ENCODE measurements around the gene SULT1E1.
"Not testable (repeated sequence)": the region's sequence is repeated elsewhere in the genome, so short reads cannot be mapped to it uniquely, and the experiment has no call there.

SULT1E1 gene

GRCh38 chr4:69829678-69830077 lies 30.3 kb downstream of the SULT1E1 start:
- peaks cover 11% of the 10 kb centered on the region; the same call in 1 of the 2 replicates for H3K4me1 ChIP-seq (ENCODE audit: control insufficient read depth, insufficient read depth, low read length)
- H3K9me3 ChIP-seq (ENCODE audit: control insufficient read depth, insufficient read depth, low read length), result no peaks in the 10 kb centered on the region
- H3K27ac ChIP-seq (ENCODE audit: low read depth, low read length), result no peak overlapping the region

GRCh38 chr4:69828828-69829227 lies 31.1 kb downstream of the SULT1E1 start:
- no peaks in the 10 kb centered on the region for H3K9me3 ChIP-seq (ENCODE audit: control insufficient read depth, insufficient read depth, low read length)
- no peak overlapping the region for H3K9ac ChIP-seq (ENCODE audit: low read depth, low read length)
- H3K27ac ChIP-seq (ENCODE audit: low read depth, low read length), result no peak overlapping the region
- H3K4me3 ChIP-seq (ENCODE audit: low read depth, low read length), result no peak overlapping the region
- H3K4me1 ChIP-seq (ENCODE audit: control insufficient read depth, insufficient read depth, low read length), result peaks cover 11% of the 10 kb centered on the region; the same call in 1 of the 2 replicates
- H3K36me3 ChIP-seq (ENCODE audit: control insufficient read depth, insufficient read depth, low read length), result no peaks in the 10 kb centered on the region
- no peaks in the 10 kb centered on the region for H3K27me3 ChIP-seq (ENCODE audit: control insufficient read depth, insufficient read depth, low read length)

More at GRCh38 chr4:69829678-69830077, 30.3 kb downstream of the SULT1E1 start:
- H3K27me3 ChIP-seq (ENCODE audit: control insufficient read depth, insufficient read depth, low read length), result no peaks in the 10 kb centered on the region
- H3K9ac ChIP-seq (ENCODE audit: low read depth, low read length), result no peak overlapping the region
- no peaks in the 10 kb centered on the region for H3K36me3 ChIP-seq (ENCODE audit: control insufficient read depth, insufficient read depth, low read length)
- no peak overlapping the region for H3K4me3 ChIP-seq (ENCODE audit: low read depth, low read length)

GRCh38 chr4:69825056-69825455 lies 34.9 kb downstream of the SULT1E1 start:
- not testable (repeated sequence) for H3K27me3 ChIP-seq (ENCODE audit: control insufficient read depth, insufficient read depth, low read length); H3K4me1 ChIP-seq (ENCODE audit: control insufficient read depth, insufficient read depth, low read length); H3K9ac ChIP-seq (ENCODE audit: low read depth, low read length); H3K9me3 ChIP-seq (ENCODE audit: control insufficient read depth, insufficient read depth, low read length); H3K27ac ChIP-seq (ENCODE audit: low read depth, low read length); H3K4me3 ChIP-seq (ENCODE audit: low read depth, low read length); H3K36me3 ChIP-seq (ENCODE audit: control insufficient read depth, insufficient read depth, low read length)

GRCh38 chr4:69823481-69824186 lies 36.3 kb downstream of the SULT1E1 start:
- Histone ChIP-seq H3K4me3 (ENCODE audit: low read depth, low read length) (no peak overlapping the region), H3K27me3 (ENCODE audit: control insufficient read depth, insufficient read depth, low read length) (no peaks in the 10 kb centered on the region), H3K36me3 (ENCODE audit: control insufficient read depth, insufficient read depth, low read length) (no peaks in the 10 kb centered on the region), H3K9me3 (ENCODE audit: control insufficient read depth, insufficient read depth, low read length) (no peaks in the 10 kb centered on the region), H3K27ac (ENCODE audit: low read depth, low read length) (no peak overlapping the region), H3K9ac (ENCODE audit: low read depth, low read length) (no peak overlapping the region), H3K4me1 (ENCODE audit: control insufficient read depth, insufficient read depth, low read length) (no peaks in the 10 kb centered on the region)

GRCh38 chr4:69823048-69823447 lies 36.9 kb downstream of the SULT1E1 start:
- Histone ChIP-seq H3K36me3 (ENCODE audit: control insufficient read depth, insufficient read depth, low read length) (no peaks in the 10 kb centered on the region), H3K27me3 (ENCODE audit: control insufficient read depth, insufficient read depth, low read length) (no peaks in the 10 kb centered on the region), H3K9ac (ENCODE audit: low read depth, low read length) (no peak overlapping the region), H3K4me3 (ENCODE audit: low read depth, low read length) (no peak overlapping the region), H3K27ac (ENCODE audit: low read depth, low read length) (no peak overlapping the region), H3K4me1 (ENCODE audit: control insufficient read depth, insufficient read depth, low read length) (no peaks in the 10 kb centered on the region), H3K9me3 (ENCODE audit: control insufficient read depth, insufficient read depth, low read length) (no peaks in the 10 kb centered on the region)

GRCh38 chr4:69822198-69822597 lies 37.7 kb downstream of the SULT1E1 start:
- Histone ChIP-seq H3K4me3 (ENCODE audit: low read depth, low read length) (no peak overlapping the region), H3K9ac (ENCODE audit: low read depth, low read length) (no peak overlapping the region), H3K9me3 (ENCODE audit: control insufficient read depth, insufficient read depth, low read length) (no peaks in the 10 kb centered on the region), H3K27ac (ENCODE audit: low read depth, low read length) (no peak overlapping the region), H3K4me1 (ENCODE audit: control insufficient read depth, insufficient read depth, low read length) (no peaks in the 10 kb centered on the region), H3K36me3 (ENCODE audit: control insufficient read depth, insufficient read depth, low read length) (no peaks in the 10 kb centered on the region), H3K27me3 (ENCODE audit: control insufficient read depth, insufficient read depth, low read length) (no peaks in the 10 kb centered on the region)

- Histone ChIP-seq H3K36me3 (ENCODE audit: control insufficient read depth, insufficient read depth, low read length) (no peaks in the 10 kb centered on the region), H3K4me1 (ENCODE audit: control insufficient read depth, insufficient read depth, low read length) (no peaks in the 10 kb centered on the region), H3K4me3 (ENCODE audit: low read depth, low read length) (no peak overlapping the region), H3K9ac (ENCODE audit: low read depth, low read length) (no peak overlapping the region), H3K9me3 (ENCODE audit: control insufficient read depth, insufficient read depth, low read length) (no peaks in the 10 kb centered on the region), H3K27ac (ENCODE audit: low read depth, low read length) (no peak overlapping the region), H3K27me3 (ENCODE audit: control insufficient read depth, insufficient read depth, low read length) (no peaks in the 10 kb centered on the region)
Observed at GRCh38 chr4:69818060-69818639, 41.8 kb downstream of the SULT1E1 start.

- Histone ChIP-seq H3K9me3 (ENCODE audit: control insufficient read depth, insufficient read depth, low read length) (no peaks in the 10 kb centered on the region), H3K36me3 (ENCODE audit: control insufficient read depth, insufficient read depth, low read length) (no peaks in the 10 kb centered on the region), H3K9ac (ENCODE audit: low read depth, low read length) (no peak overlapping the region), H3K27me3 (ENCODE audit: control insufficient read depth, insufficient read depth, low read length) (no peaks in the 10 kb centered on the region), H3K4me1 (ENCODE audit: control insufficient read depth, insufficient read depth, low read length) (no peaks in the 10 kb centered on the region), H3K4me3 (ENCODE audit: low read depth, low read length) (no peak overlapping the region), H3K27ac (ENCODE audit: low read depth, low read length) (no peak overlapping the region)
Observed at GRCh38 chr4:69816236-69816635, 43.7 kb downstream of the SULT1E1 start.

GRCh38 chr4:69813628-69814027 lies 46.3 kb downstream of the SULT1E1 start:
- H3K27me3 ChIP-seq (ENCODE audit: control insufficient read depth, insufficient read depth, low read length), result no peaks in the 10 kb centered on the region
- H3K36me3 ChIP-seq (ENCODE audit: control insufficient read depth, insufficient read depth, low read length), result no peaks in the 10 kb centered on the region
- no peak overlapping the region for H3K4me3 ChIP-seq (ENCODE audit: low read depth, low read length)
- 0 out of 2 replicates have a peak, but pooled peaks cover 3% of the 10 kb centered on the region for H3K4me1 ChIP-seq (ENCODE audit: control insufficient read depth, insufficient read depth, low read length)
- H3K9me3 ChIP-seq (ENCODE audit: control insufficient read depth, insufficient read depth, low read length), result no peaks in the 10 kb centered on the region
- no peak overlapping the region for H3K9ac ChIP-seq (ENCODE audit: low read depth, low read length)
- H3K27ac ChIP-seq (ENCODE audit: low read depth, low read length), result no peak overlapping the region

GRCh38 chr4:69811166-69811565 lies 48.8 kb downstream of the SULT1E1 start:
- no peak overlapping the region for H3K27ac ChIP-seq (ENCODE audit: low read depth, low read length)
- H3K4me3 ChIP-seq (ENCODE audit: low read depth, low read length), result no peak overlapping the region
- 0 out of 2 replicates have a peak, but pooled peaks cover 3% of the 10 kb centered on the region for H3K4me1 ChIP-seq (ENCODE audit: control insufficient read depth, insufficient read depth, low read length)
- H3K9me3 ChIP-seq (ENCODE audit: control insufficient read depth, insufficient read depth, low read length), result peaks cover 10% of the 10 kb centered on the region
- H3K36me3 ChIP-seq (ENCODE audit: control insufficient read depth, insufficient read depth, low read length), result no peaks in the 10 kb centered on the region
- no peaks in the 10 kb centered on the region for H3K27me3 ChIP-seq (ENCODE audit: control insufficient read depth, insufficient read depth, low read length)
- H3K9ac ChIP-seq (ENCODE audit: low read depth, low read length), result no peak overlapping the region

GRCh38 chr4:69800599-69800998 lies 59.3 kb downstream of the SULT1E1 start:
- Histone ChIP-seq H3K4me3 (ENCODE audit: low read depth, low read length) (no peak overlapping the region), H3K9me3 (ENCODE audit: control insufficient read depth, insufficient read depth, low read length) (no peaks in the 10 kb centered on the region), H3K27me3 (ENCODE audit: control insufficient read depth, insufficient read depth, low read length) (no peaks in the 10 kb centered on the region), H3K27ac (ENCODE audit: low read depth, low read length) (no peak overlapping the region), H3K9ac (ENCODE audit: low read depth, low read length) (no peak overlapping the region), H3K36me3 (ENCODE audit: control insufficient read depth, insufficient read depth, low read length) (no peaks in the 10 kb centered on the region), H3K4me1 (ENCODE audit: control insufficient read depth, insufficient read depth, low read length) (no peaks in the 10 kb centered on the region)
